ENCODE data around the gene MCF2L.

MCF2L gene

GRCh38 chr13:113032291-113032690, 63.3 kb downstream of the MCF2L start:
- no peak overlapping the region for H3K4me3 ChIP-seq (ENCODE audit: low read length)
- no peak for DNase-seq (ENCODE audit: low read depth)
- TF ChIP-seq CTCF (IDR thresholded peaks at IDR 0.05; ENCODE audit: insufficient read depth, low read depth, low read length, missing control alignments): no peak

DNA sequence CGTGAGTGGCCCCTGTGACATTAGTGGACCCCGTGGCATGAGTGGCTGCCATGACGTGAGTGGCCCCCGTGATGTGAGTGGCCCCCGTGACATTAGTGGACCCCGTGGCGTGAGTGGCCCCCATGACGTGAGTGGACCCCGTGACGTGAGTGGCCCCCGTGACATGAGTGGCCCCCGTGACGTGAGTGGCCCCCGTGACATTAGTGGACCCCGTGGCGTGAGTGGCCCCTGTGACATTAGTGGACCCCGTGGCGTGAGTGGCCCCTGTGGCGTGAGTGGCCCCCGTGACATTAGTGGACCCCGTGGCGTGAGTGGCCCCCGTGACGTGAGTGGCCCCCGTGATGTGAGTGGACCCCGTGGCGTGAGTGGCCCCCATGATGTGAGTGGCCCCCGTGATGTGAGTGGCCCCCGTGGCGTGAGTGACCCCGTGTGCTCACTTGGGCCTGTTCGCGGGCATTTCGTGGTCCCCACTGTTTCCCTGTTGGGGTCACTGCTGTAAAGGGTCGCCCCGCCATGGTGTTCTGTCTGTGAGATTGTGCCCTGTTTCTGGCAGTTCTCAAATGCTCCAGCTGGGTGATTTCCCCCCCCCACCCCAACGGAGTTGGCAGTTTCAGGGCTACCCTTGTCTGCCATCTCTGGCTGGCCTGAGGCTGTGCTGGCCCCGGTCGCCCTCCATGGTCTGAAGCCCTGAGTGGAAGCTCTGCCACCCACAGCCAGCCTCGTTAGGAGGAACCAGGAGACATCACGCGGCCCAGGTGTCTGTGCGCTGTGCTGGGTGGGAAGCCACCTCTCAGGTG, 64.2 kb downstream of the MCF2L start:
- no peak for DNase-seq (ENCODE audit: low read depth)
- TF ChIP-seq CTCF (IDR thresholded peaks at IDR 0.05; ENCODE audit: insufficient read depth, low read depth, low read length, missing control alignments): no peak
- no peak overlapping the region for H3K4me3 ChIP-seq (ENCODE audit: low read length)

DNA sequence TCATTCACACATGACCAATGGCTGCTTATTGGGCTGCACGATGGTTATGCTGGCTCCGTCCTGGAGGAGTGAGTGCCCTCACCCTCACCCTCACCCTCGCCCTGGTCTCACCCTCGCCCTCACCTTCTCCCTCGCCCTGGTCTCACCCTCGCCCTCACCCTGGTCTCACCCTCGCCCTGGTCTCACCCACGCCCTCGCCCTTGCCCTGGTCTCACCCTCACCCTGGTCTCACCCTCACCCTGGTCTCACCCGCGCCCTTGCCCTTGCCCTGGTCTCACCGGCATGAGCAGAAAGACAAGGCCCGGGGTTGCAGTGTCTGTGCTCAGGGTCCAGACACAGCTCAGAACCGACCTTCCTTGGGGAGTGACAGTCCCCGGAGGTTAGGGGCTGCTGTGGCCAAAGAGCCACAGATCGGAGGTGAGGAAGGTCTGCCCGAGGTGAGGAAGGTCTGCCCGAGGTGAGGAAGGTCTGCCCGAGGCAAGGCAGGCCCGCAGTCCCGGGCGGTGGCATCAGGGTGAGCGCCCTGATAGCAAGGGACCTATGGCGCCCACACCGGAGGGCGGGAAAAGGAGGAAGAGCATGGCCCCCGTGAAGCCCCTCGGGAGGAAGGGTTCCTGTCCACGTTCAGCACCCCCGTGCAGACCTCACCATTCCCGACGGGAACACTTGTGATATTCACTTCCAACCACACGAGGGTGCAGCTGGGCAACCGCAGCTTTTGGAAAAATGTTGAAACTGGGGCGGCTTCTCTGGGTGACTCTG, 65.6 kb downstream of the MCF2L start:
- peak; percentile 56 for TF ChIP-seq CTCF (IDR thresholded peaks at IDR 0.05; ENCODE audit: insufficient read depth, low read depth, low read length, missing control alignments)
- no peak overlapping the region for H3K4me3 ChIP-seq (ENCODE audit: low read length)
- peak; percentile 17 for DNase-seq (ENCODE audit: low read depth)

GRCh38 chr13:113035213-113035800, 66.3 kb downstream of the MCF2L start:
- no peak for DNase-seq (ENCODE audit: low read depth)
- no peak for TF ChIP-seq CTCF (IDR thresholded peaks at IDR 0.05; ENCODE audit: insufficient read depth, low read depth, low read length, missing control alignments)
- no peak overlapping the region for H3K4me3 ChIP-seq (ENCODE audit: low read length)

DNA sequence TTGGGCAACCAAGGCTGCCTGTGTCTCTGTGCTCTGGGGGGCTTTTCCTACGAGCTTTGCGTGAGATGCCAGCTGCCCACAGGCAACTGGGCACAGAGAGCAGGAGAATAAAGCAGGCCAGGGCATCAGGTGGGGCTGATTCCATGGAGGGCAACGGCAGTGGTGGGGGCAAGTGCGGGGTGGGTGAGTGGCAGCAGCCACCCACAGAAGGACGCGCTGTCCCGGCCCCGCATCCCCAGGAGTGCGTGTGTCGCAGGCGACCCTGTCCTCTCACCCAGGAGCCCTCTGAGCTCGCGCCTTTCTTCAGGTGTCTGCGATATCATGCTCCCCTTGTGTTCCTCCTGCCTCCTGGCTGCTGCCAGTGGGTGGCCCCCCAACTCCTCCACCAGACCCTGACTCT, 67.4 kb downstream of the MCF2L start:
- TF ChIP-seq CTCF (IDR thresholded peaks at IDR 0.05; ENCODE audit: insufficient read depth, low read depth, low read length, missing control alignments): no peak
- DNase-seq (ENCODE audit: low read depth): no peak
- H3K4me3 ChIP-seq (ENCODE audit: low read length): no peak overlapping the region

- no peak overlapping the region for H3K4me3 ChIP-seq (ENCODE audit: low read length)
- no peak for TF ChIP-seq CTCF (IDR thresholded peaks at IDR 0.05; ENCODE audit: insufficient read depth, low read depth, low read length, missing control alignments)
Measured at GRCh38 chr13:113040031-113040430, 71.0 kb downstream of the MCF2L start.

More at GRCh38 chr13:113040031-113040430, 71.0 kb downstream of the MCF2L start:
- no peak for DNase-seq (ENCODE audit: low read depth)

Measured in epithelial cell of esophagus (primary cell).